ENCODE data around the gene SMIM24. TPM values are rescaled to one million over a fixed set of nuclear protein-coding genes. Genes with fewer than 3 reads are reported as not detected.

The SMIM24 gene
- total and polyA plus RNA-seq, 10 of the 15 experiments (the other 5 are each of a cell fraction or from before 2014, with no cell fraction given), result 0.14 to 0.44 (median 0.23) TPM; not detected in 4

GRCh38 chr19:3523361-3524077, 43.2 kb upstream of the SMIM24 start (continued):
- TF ChIP-seq IRF5 (IDR thresholded peaks at IDR 0.05; ENCODE audit: borderline replicate concordance), result no peak
- no peak for TF ChIP-seq ZNF217 (IDR thresholded peaks at IDR 0.05)
- no peak for TF ChIP-seq ATF2 (IDR thresholded peaks at IDR 0.05; ENCODE audit: low read length)
- no peak for TF ChIP-seq HDGF (IDR thresholded peaks at IDR 0.05)

- ChIA-PET RAD21 (ENCODE audit: unreplicated experiment) (no interaction called here), SMC1A (ENCODE audit: uncharacterized antibody, unreplicated experiment) (no interaction called here), CTCF (no interaction called here), POLR2A (no interaction called here)
- peaks cover 5 to 42% of the 10 kb centered on the region in 2 experiments; a peak in 3 of 4 replicates for H3K36me3 ChIP-seq (ENCODE audit: control insufficient read depth in 2 of 2, insufficient read depth in 2 of 2, low read length in 1 of 2)
- FAIRE-seq (no peak), DNase-seq (ENCODE audit: low read depth, low spot score) (no peak), ATAC-seq (no peak)
- H3K4me3 ChIP-seq, result no peak overlapping the region
- no peak overlapping the region for H3K9ac ChIP-seq (ENCODE audit: control insufficient read depth, insufficient read depth, low read length)
- no peak for TF ChIP-seq YBX1 (IDR thresholded peaks at IDR 0.05)
- H3K9me3 ChIP-seq (replicated peaks; ENCODE audit: control insufficient read depth, insufficient read depth, low read length), result no peaks in the 10 kb centered on the region
- no TSS peak for BruUV-seq (replicated peaks)
- H4K20me1 ChIP-seq (ENCODE audit: control insufficient read depth, insufficient read depth), result no peaks in the 10 kb centered on the region
- no peaks in the 10 kb centered on the region for H3K27me3 ChIP-seq (replicated peaks in 1 of 2; ENCODE audit: control insufficient read depth in 2 of 2, insufficient read depth in 2 of 2, low read length in 1 of 2)
- peaks cover 3% of the 10 kb centered on the region for H3K79me2 ChIP-seq (ENCODE audit: control insufficient read depth, insufficient read depth, low read length)
- H3K27ac ChIP-seq (ENCODE audit: control insufficient read depth, insufficient read depth), result no peak overlapping the region
- in situ Hi-C loops (cut with MboI) (no loop called here), intact Hi-C loops (cut with micrococcal nuclease; ENCODE audit: unreplicated experiment) (no loop called here)
- 98% methylated on average over 37 of the region's 40 CpGs for WGBS (ENCODE audit: insufficient coverage, insufficient replicate concordance, low lambda C conversion rate, missing lambda C conversion rate)
- H2AFZ ChIP-seq (ENCODE audit: control insufficient read depth, low read depth, low read length), result no peak overlapping the region
- H3K4me2 ChIP-seq (ENCODE audit: control insufficient read depth, insufficient read depth), result no peak overlapping the region
- H3K4me1 ChIP-seq (ENCODE audit: control insufficient read depth, insufficient read depth, low read length), result no peaks in the 10 kb centered on the region
Observed at GRCh38 chr19:3522421-3523360, 42.4 kb upstream of the SMIM24 start.
